Pancreas (tissue), 10 donors: ENCODE data around the gene CARD6. TPM values are rescaled to one million over a fixed set of nuclear protein-coding genes. Genes with fewer than 3 reads are reported as not detected.
"Not testable (repeated sequence)": the region's sequence is repeated elsewhere in the genome, so short reads cannot be mapped to it uniquely, and the experiment has no call there.

Experiments used
- ATAC-seq, 4 donors: fragments of 200-7000 bp; cut with Tn5 transposase; one replicate each; pipeline versions ENCODE4 v1.8.0 to v1.9.1; 2020; ENCODE audit warnings: mild to moderate bottlenecking in 4 of 4, moderate library complexity in 4 of 4
- DNase-seq, 6 donors: peaks; one replicate each; pipeline ENCODE4 v3.0.0-alpha.2; 2020
- FAIRE-seq: peaks from 2 replicates; lab custom pipeline; 2012; peaks lifted over from hg19 to GRCh38; lab: Jason Lieb, UNC
- H3K27ac ChIP-seq, 4 donors: fragments of 200-600 bp; sonication (generic); 1 replicate in 3 of 4; 2 replicates in 1 of 4; pipeline versions ENCODE4 v1.5.0 to v1.8.0; 2020
- H3K27me3 ChIP-seq, 4 donors: fragments of 200-600 bp; one replicate each; pipeline ENCODE4 v1.8.0; 2021
- H3K36me3 ChIP-seq, 3 donors: fragments of 200-600 bp; sonication (generic) in 1 of 3; one replicate each; pipeline versions ENCODE4 v1.5.0 to v1.8.0; 2020 to 2021
- H3K4me1 ChIP-seq, 3 donors: fragments of 200-600 bp; one replicate each; pipeline ENCODE4 v1.8.0; 2021
- H3K4me3 ChIP-seq, 4 donors: fragments of 200-600 bp; sonication (generic) in 2 of 4; one replicate each; pipeline versions ENCODE4 v1.5.0 to v1.8.0; 2020 to 2021
- H3K9me3 ChIP-seq, 4 donors: fragments of 200-600 bp; one replicate each; pipeline ENCODE4 v1.8.0; 2021
- WGBS, 2 donors: extraction: QIAGEN DNeasy Blood & Tissue Kit; methylation state at CpG; one replicate each; pipeline ENCODE4 v1.1.7; 2013; 5-methylcytosine and 5-hydroxymethylcytosine counted together
- intact Hi-C, 3 donors: fragments of 100-400 bp; cut with DNase I; formaldehyde crosslinking; loops; one replicate each; pipeline versions ENCODE4 v1.11.1 to v1.14.2; 2022
- polyA plus RNA-seq, 2 donors: library from polyadenylated mRNA; stranded (reverse); fragments of 200-250 nt; gene quantifications; one replicate each; pipeline ENCODE4 v1.2.3, GENCODE V29; 2013
- total RNA-seq, 6 donors: library from RNA; stranded (reverse); fragmentation: NEBNext Ultra II Directional in 4 of 6; extraction: Animal tissue kit (Norgen Biotek cat#: 25700) in 4 of 6; gene quantifications; one replicate each; pipeline versions ENCODE4 v1.2.1 to v1.2.4, GENCODE V29; 2021 to 2023
- TF ChIP-seq, protein P1 (sequence below), 4 donors: fragments of 200-600 bp; sonication (generic) in 3 of 4; IDR thresholded peaks; one replicate each; pipeline versions ENCODE4 v1.5.0 to v1.8.0; 2021; ENCODE audit warnings: antibody characterized with exemption in 4 of 4
- donor health status: healthy with polysubstance abuse.
- donor health status: DM: no; HTN: no; CAD: no; lungs with moderate emphysema.
- donor health status: DM: no; HTN: no; CAD: no.
- donor health status: control.
- donor health status: control.
- donor health status: Bipolar disorder and iron deficiency.
- donor health status: DM: yes; HTN: yes; CAD: no.
- donor health status: DM: no; HTN: no; CAD: no.
- donor health status: DM: no; HTN: no; CAD: no.
- donor health status: DM: yes; HTN: yes; CAD: no.

CARD6 gene
- total and polyA plus RNA-seq, 8 donors: 1.7 to 8.0 (median 2.6) TPM

DNA sequence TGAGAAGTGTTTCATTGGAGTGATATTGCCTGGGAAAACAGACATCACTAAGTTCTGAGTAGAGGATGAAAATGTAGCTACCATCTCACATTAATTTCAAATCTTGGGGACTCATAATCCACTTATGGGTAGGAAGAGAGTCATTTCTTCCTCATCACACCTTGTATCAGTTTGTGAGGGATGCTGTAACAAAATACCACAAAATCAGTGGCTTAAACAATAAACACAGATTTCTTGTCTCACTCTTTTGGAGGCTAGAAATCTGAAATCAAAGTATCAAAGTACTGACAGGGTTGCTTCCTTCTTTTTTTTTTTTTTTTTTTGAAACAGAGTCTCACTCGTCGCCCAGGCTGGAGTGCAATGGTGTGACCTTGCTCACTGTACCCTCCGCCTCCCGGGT lies 3.4 kb downstream of the CARD6 start:
- no peak for DNase-seq
- Histone ChIP-seq H3K9me3 (no peaks in the 10 kb centered on the region), H3K4me3 (no peak overlapping the region), H3K27ac (no peak overlapping the region), H3K27me3 (no peaks in the 10 kb centered on the region), H3K36me3 (no peaks in the 10 kb centered on the region), H3K4me1 (peaks cover 0 to 6% (median 0%) of the 10 kb centered on the region in 3 donors)
- no peak for ATAC-seq
- TF ChIP-seq, protein P1, sequence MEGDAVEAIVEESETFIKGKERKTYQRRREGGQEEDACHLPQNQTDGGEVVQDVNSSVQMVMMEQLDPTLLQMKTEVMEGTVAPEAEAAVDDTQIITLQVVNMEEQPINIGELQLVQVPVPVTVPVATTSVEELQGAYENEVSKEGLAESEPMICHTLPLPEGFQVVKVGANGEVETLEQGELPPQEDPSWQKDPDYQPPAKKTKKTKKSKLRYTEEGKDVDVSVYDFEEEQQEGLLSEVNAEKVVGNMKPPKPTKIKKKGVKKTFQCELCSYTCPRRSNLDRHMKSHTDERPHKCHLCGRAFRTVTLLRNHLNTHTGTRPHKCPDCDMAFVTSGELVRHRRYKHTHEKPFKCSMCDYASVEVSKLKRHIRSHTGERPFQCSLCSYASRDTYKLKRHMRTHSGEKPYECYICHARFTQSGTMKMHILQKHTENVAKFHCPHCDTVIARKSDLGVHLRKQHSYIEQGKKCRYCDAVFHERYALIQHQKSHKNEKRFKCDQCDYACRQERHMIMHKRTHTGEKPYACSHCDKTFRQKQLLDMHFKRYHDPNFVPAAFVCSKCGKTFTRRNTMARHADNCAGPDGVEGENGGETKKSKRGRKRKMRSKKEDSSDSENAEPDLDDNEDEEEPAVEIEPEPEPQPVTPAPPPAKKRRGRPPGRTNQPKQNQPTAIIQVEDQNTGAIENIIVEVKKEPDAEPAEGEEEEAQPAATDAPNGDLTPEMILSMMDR (IDR thresholded peaks at IDR 0.05): no peak
- intact Hi-C loops: no loop called here
- FAIRE-seq: no peak
- 83 to 93% methylated on average over 4 of the region's 4 CpGs for WGBS, 2 donors

DNA sequence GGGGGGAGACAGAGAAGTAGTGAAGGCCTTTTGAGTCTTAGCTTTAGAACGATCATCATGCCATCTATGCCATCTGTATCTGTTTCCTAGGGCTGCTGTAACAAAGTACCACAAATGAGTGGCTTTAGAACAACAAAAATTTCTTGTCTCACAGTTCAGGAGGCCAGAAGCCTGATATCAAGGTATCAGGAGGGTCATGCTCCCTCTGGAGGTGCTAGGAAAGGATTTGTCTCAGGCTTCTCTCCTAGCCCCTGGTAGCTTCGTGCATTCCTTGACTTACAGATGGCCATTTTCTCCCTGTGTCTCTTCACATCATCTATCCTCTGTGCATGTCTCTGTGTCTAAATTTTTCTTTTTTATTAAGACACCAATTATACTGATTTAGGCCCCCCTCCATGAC lies 5.2 kb downstream of the CARD6 start:
- 77 to 79% methylated on average over 2 of the region's 2 CpGs for WGBS, 2 donors
- Histone ChIP-seq H3K27ac (no peak overlapping the region), H3K9me3 (no peaks in the 10 kb centered on the region), H3K4me3 (no peak overlapping the region), H3K36me3 (no peaks in the 10 kb centered on the region), H3K4me1 (peaks cover 0 to 6% (median 0%) of the 10 kb centered on the region in 3 donors), H3K27me3 (no peaks in the 10 kb centered on the region)
- TF ChIP-seq, protein P1 (IDR thresholded peaks at IDR 0.05): no peak
- no peak for ATAC-seq
- intact Hi-C loops: no loop called here
- no peak for DNase-seq
- FAIRE-seq: no peak

DNA sequence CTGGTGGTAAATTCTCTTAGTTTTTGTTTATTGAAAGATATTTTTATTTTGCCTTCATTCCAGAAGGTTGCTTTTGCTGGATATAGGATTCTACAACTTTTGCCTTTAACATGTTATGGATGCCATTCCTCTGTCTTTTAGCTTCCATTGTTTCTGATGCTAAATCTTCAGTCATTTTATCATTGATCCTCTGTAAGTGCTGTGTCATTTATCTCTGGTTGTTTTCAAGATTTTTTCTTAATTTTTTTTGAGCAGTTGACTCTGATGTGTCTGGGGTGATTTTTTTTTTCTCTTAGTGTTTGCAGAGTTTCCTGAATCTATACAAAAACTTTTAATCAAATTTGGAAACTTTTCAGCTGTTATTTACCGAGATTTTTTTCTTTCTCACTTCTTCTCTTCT lies 6.4 kb downstream of the CARD6 start:
- 62 to 76% methylated on average over 1 of the region's 1 CpG for WGBS, 2 donors
- peaks cover 0 to under 1% (median 0%) of the 10 kb centered on the region in 3 donors for H3K4me1 ChIP-seq

DNA sequence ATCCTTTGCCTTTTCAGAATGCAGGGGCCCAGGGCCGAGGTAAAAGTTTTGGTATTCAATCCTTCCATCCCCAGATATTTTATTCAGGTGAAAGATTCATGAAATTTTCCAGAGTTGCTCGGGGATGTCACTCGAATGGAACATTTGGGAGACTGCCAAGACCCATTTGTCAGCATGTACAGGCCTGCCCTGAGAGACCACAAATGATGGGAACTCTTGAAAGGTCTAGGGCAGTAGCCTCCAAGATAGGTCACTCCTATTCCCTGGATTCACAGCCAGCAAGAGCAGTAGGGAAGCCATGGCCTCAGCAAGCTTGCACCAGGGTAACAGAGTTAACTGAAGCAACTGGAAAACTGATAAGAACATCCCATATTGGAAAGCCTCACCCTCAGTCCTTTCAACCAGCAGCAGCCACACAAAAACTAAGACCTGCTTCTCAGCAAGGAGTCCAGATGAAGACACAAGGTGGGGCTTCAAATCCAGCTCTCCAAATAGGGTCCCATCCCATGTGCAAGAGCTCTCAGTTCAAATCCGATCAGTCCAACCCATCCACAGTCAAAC lies 12.5 kb downstream of the CARD6 start:
- 61% methylated on average over 4 of the region's 4 CpGs for WGBS, 2 donors
- TF ChIP-seq, protein P1 (IDR thresholded peaks at IDR 0.05): no peak
- H3K27ac ChIP-seq: no peak overlapping the region

More for the DNA sequence above, 6.4 kb downstream of the CARD6 start:
- intact Hi-C loops: no loop called here
- Histone ChIP-seq H3K27me3 (no peaks in the 10 kb centered on the region), H3K4me3 (no peak overlapping the region), H3K36me3 (no peaks in the 10 kb centered on the region), H3K9me3 (no peaks in the 10 kb centered on the region), H3K27ac (no peak overlapping the region)
- no peak for ATAC-seq
- TF ChIP-seq, protein P1 (IDR thresholded peaks at IDR 0.05): no peak
- no peak for FAIRE-seq
- DNase-seq: no peak

DNA sequence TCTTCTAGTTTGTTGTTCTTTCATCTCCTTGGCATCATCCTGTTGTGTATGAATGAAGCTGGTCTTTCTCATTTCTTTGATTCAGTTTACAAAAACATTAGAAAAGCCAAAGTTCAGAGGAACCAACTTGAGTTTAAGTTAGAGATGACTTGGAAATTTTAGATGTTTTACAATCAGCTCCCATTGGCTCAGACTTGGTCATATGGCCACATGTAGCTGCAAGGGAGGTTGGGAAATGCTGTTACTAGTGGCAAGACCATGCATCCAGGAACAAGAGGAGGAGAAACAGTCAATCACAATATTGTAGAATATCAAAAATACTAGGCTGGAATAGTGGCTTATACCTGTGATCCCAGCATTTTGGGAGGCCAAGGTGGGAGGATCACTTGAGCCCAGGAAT lies 19.5 kb downstream of the CARD6 start:
- Histone ChIP-seq H3K9me3 (no peaks in the 10 kb centered on the region), H3K27ac (no peak overlapping the region), H3K36me3 (no peaks in the 10 kb centered on the region), H3K27me3 (no peaks in the 10 kb centered on the region), H3K4me3 (no peak overlapping the region), H3K4me1 (no peaks in the 10 kb centered on the region)
- FAIRE-seq (no peak), DNase-seq (no peak), ATAC-seq (no peak)
- intact Hi-C loops: no loop called here
- TF ChIP-seq, protein P1 (IDR thresholded peaks at IDR 0.05): no peak

More for the DNA sequence above, 12.5 kb downstream of the CARD6 start:
- DNase-seq (no peak), ATAC-seq (no peak), FAIRE-seq (no peak)
- intact Hi-C loops: no loop called here
- H3K27me3 ChIP-seq: no peaks in the 10 kb centered on the region
- H3K4me1 ChIP-seq: no peaks in the 10 kb centered on the region
- no peaks in the 10 kb centered on the region for H3K9me3 ChIP-seq
- H3K4me3 ChIP-seq: no peak overlapping the region
- no peaks in the 10 kb centered on the region for H3K36me3 ChIP-seq

DNA sequence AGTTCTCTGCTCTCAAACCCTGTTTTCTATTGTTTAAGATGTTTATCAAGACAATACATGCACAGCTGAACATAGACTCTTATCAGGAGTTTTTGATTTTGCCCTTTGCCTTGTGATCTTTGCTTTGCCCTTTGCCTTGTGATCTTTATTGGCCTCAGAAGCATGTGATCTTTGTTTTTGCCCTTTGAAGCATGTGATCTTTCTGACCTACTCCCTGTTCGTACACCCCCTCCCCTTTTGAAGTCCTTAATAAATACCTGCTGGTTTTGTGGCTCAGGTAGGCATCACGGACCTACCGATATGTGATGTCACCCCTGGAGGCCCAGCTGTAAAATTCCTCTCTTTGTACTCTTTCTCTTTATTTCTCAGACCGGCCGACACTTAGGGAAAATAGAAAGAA lies 23.8 kb downstream of the CARD6 start:
- ATAC-seq, FAIRE-seq, H3K4me3 ChIP-seq, H3K27ac ChIP-seq, DNase-seq, H3K4me1 ChIP-seq, H3K36me3 ChIP-seq, H3K9me3 ChIP-seq, H3K27me3 ChIP-seq, intact Hi-C loops: not testable (repeated sequence)
- WGBS, 2 donors: 79 to 91% methylated on average over 5 of the region's 5 CpGs
